HG03439 (cell line): Measurements from ENCODE around the gene EML4.
"Not testable (repeated sequence)": the region's sequence is repeated elsewhere in the genome, so short reads cannot be mapped to it uniquely, and the experiment has no call there.

Source experiments
- ATAC-seq: cut with Tn5 transposase; IDR thresholded peaks from one replicate; pipeline ENCODE4 v1.9.1; 2021; ENCODE audit warnings: mild to moderate bottlenecking, moderate library complexity; ENCODE audit not compliant: unreplicated experiment

EML4 gene

DNA sequence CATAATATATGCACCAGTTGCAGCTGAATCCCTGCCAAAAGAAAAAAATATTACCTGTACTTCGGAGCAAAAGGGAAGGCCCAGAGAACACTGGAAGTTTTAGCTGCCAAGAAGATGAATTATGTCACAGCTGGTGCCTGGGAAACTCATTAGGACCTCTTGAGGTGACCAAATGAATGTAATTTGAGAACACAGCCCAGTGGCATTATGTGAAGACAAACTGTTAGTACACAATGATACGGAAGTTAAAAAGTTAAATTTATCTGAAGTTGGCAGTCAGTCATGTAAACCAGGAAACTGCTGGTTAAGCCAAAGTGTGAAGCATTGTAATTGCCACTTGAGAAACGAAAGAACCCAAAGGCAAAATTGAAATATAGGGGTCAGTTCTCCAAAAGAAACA lies 80.7 kb downstream of the EML4 start:
- no peak for ATAC-seq

DNA sequence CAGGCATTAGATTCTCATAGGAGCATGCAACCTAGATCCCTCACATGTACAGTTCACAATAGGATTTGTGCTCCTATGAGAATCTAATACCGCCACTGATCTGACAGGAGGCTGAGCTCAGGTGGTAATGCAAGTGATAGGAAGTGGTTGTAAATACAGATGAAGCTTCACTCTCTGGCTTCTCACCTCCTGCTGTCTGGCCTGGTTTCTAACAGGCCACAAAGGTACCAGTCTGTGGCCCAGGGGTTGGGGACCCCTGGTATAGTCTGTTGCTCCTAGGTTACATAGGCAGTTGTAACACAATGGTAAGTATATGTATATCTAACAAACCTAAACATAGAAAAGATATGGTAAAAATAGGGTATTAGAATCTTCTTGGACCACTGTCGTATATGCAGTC lies 81.8 kb downstream of the EML4 start:
- no peak for ATAC-seq

GRCh38 chr2:42252464-42252863 lies 83.3 kb downstream of the EML4 start:
- ATAC-seq, result no peak

- no peak for ATAC-seq
Observed at GRCh38 chr2:42254186-42254895, 85.2 kb downstream of the EML4 start.

GRCh38 chr2:42256505-42256904 lies 87.4 kb downstream of the EML4 start:
- peak; percentile 74 for ATAC-seq

DNA sequence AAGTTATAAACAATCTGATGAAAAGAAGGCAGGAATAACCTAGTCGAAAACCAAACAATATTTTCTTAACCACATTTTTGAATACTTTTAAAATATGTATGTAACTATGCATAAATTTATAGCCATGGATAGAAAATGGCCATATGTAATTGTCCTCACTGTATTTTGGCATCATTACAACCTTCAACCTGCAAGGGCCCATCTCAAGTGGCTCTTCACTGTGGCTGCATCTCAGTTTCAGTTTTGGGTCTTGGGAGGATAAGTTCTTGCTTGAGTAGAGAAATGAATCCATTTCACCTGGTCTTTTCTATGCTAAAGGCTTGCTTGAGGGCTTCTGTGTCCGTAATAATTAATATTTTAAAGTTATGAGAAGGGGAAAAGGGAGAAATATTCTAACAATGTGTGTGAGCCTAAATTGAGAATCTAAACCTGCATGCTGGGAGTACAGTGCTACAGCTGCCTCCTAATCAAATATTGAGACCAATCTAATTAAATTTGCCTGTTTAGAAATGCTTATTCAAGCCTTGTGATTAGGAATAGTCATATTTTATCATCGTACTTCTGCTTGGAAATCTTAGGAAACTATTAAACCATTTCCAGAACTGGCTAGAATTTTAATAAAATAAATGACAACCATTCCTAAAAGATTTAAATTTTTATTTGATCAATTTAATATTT lies 92.5 kb downstream of the EML4 start:
- ATAC-seq, result no peak

DNA sequence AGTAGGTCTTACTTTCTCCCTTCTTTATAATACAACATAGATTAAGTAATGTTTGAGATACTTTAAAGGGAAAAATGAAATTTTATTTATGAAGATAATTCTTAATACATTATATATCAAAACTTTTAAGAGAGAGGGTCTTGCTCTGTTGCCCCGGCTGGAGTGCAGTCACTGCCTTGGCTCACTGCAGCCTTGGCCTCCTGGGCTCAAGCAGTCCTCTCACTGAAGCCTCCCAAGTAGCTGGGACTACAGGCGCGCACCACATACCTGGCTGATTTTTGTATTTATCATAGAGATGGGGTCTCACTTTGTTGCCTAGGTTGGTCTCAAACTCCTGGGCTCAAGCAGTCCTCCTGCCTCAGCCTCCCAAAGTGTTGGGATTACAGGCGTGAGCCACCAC lies 97.1 kb downstream of the EML4 start:
- no peak for ATAC-seq

DNA sequence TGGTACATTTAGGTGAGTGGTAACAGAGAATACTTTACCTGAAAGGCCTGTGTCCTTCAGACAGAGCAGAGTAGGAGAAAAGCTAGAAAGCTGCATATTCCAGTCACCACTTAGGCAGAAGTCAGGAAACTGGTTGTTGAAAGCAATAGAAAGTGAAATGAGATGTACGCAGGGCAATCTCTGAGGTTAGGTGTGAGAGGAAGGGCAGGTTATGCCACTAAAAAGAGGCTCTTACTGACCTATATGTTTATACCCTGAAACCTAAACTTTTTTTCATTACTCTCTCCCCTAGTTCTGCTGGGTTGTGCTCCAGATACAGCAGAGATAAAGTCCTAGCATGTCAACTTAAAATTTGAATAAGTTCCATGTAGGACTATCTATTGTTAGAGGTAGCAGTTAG lies 98.4 kb downstream of the EML4 start:
- peak; percentile 67 for ATAC-seq

GRCh38 chr2:42268528-42269151 lies 99.5 kb downstream of the EML4 start:
- no peak for ATAC-seq

GRCh38 chr2:42270757-42271156 lies 101.6 kb downstream of the EML4 start:
- no peak for ATAC-seq

GRCh38 chr2:42271246-42271645 lies 102.1 kb downstream of the EML4 start:
- ATAC-seq, result not testable (repeated sequence)

- no peak for ATAC-seq
Observed at GRCh38 chr2:42274863-42275262, 105.7 kb downstream of the EML4 start.

- no peak for ATAC-seq
Observed at GRCh38 chr2:42281416-42282081, 112.4 kb downstream of the EML4 start.

GRCh38 chr2:42284019-42284418 lies 114.9 kb downstream of the EML4 start:
- ATAC-seq, result no peak

- no peak for ATAC-seq
Observed at GRCh38 chr2:42286268-42286946, 117.3 kb downstream of the EML4 start.

DNA sequence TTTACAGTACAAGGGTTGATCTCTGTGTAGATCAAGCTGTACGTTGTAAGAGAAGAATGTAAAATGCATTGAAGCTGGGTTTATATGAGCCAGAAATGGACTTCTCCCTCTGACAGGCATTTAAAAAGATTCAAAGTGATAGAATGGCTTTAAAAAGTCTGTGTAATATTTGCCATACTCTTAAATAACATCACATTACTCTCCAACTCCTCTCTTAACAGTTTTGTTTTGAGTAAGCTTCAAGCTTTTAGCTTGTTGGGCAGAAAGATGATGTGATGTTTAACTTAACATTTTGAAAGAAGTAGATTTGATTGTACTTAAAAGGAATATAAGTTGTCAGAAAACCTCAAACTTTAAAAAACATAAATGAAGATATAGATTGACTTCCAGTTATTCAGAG lies 119.7 kb downstream of the EML4 start:
- no peak for ATAC-seq

DNA sequence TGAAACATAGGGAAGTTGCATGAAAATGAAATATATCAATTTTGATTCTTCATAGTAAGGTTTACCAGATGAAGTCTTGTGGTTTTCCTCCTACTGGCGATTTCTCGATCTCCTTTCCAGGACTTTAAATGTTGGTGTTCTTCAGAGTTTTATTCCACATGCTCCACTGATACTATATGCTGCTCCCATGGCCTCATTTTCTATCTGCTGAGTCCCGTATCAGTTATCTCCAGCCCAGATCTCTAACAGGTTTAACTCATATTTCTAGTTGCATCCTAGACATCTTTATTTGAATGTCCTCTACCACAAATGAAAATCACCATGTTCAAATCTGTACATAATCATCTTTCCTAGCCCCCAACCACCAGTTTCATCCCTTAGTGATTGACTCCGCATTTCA lies 120.1 kb downstream of the EML4 start:
- no peak for ATAC-seq

DNA sequence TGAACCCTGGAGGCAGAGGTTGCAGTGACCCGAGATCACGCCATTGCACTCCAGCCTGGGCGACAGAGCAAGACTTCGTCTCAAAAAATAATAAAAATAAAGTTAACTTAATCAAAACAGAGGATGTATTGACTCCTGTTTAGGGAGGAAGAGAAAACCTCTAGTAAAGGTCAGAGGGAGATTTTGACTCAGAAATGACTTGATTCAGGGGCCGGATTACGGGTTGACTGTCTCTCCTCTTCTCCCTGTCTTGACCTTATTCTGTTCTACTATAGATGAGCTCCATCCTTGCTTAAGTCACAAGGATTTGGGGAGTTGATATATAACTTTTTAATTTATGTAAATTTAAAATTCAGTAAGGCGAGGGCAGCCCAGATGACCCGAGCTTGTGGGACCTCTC lies 120.9 kb downstream of the EML4 start:
- no peak for ATAC-seq

- ATAC-seq, result no peak
Observed at GRCh38 chr2:42293019-42293418, 123.9 kb downstream of the EML4 start.

DNA sequence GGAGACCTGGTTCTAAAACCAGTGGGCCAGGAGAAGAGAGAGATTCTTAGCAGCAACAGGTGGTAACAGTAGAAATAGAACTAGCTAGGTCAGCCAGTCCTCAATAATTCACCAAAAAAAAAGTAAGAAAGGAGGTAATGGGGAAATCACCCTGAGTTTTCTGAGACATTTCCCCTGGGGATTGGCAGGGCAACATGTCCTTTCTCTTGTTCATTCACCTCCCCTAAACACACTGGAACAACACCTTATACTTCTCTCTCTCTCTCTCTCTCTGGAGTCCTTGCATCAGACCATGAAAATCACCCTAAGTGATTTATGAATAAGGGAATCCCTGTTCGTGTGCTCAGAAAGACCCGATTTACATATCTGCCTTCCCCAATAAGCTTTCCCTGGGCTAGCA lies 127.1 kb downstream of the EML4 start:
- no peak for ATAC-seq

GRCh38 chr2:42297322-42297936 lies 128.3 kb downstream of the EML4 start:
- ATAC-seq, result no peak
